ENCODE results near the gene CPT1B. TPM values are rescaled to one million over a fixed set of nuclear protein-coding genes. Genes with fewer than 3 reads are reported as not detected.
"Not testable (repeated sequence)": the region's sequence is repeated elsewhere in the genome, so short reads cannot be mapped to it uniquely, and the experiment has no call there.

CPT1B gene
- total RNA-seq, 1 donor from 2014 or later = 12.7 TPM

- DNase-seq (no peak), ATAC-seq (no peak)
- TF ChIP-seq CTCF (IDR thresholded peaks at IDR 0.05) = no peak
- no peaks in the 10 kb centered on the region for H3K36me3 ChIP-seq
- intact Hi-C loops (cut with DNase I) = no loop called here
- H3K27ac ChIP-seq = no peak overlapping the region
- H3K4me3 ChIP-seq = no peak overlapping the region
- H3K4me1 ChIP-seq = no peaks in the 10 kb centered on the region
- H3K27me3 ChIP-seq = peaks cover 8% of the 10 kb centered on the region
- H3K9me3 ChIP-seq = no peaks in the 10 kb centered on the region
These were observed 31.8 kb upstream of the CPT1B start for GRCh38 chr22:50610041-50610451.

GRCh38 chr22:50609599-50609998 lies 31.4 kb upstream of the CPT1B start:
- no peak overlapping the region for H3K4me3 ChIP-seq
- no peak for ATAC-seq
- H3K4me1 ChIP-seq = no peaks in the 10 kb centered on the region
- no peak overlapping the region for H3K27ac ChIP-seq
- intact Hi-C loops (cut with DNase I) = no loop called here
- no peak for TF ChIP-seq CTCF (IDR thresholded peaks at IDR 0.05)
- H3K27me3 ChIP-seq = peaks cover 13% of the 10 kb centered on the region
- no peaks in the 10 kb centered on the region for H3K9me3 ChIP-seq
- no peaks in the 10 kb centered on the region for H3K36me3 ChIP-seq
- no peak for DNase-seq

- intact Hi-C loops (cut with DNase I) = no loop called here
- TF ChIP-seq CTCF (IDR thresholded peaks at IDR 0.05) = no peak
- DNase-seq (no peak), ATAC-seq (no peak)
- H3K36me3 ChIP-seq = no peaks in the 10 kb centered on the region
- H3K4me1 ChIP-seq = no peaks in the 10 kb centered on the region
- H3K27me3 ChIP-seq = peaks cover 16% of the 10 kb centered on the region
- no peaks in the 10 kb centered on the region for H3K9me3 ChIP-seq
- H3K4me3 ChIP-seq = no peak overlapping the region
- no peak overlapping the region for H3K27ac ChIP-seq
These were observed 30.8 kb upstream of the CPT1B start for GRCh38 chr22:50608996-50609395.

GRCh38 chr22:50608058-50608840 lies 30.0 kb upstream of the CPT1B start:
- ATAC-seq; intact Hi-C loops (cut with DNase I); H3K36me3 ChIP-seq; H3K9me3 ChIP-seq; H3K27ac ChIP-seq; H3K4me1 ChIP-seq; DNase-seq; H3K4me3 ChIP-seq: not testable (repeated sequence)
- H3K27me3 ChIP-seq = peaks cover 24% of the 10 kb centered on the region

- H3K9me3 ChIP-seq = no peaks in the 10 kb centered on the region
- no peaks in the 10 kb centered on the region for H3K4me1 ChIP-seq
- intact Hi-C loops (cut with DNase I) = no loop called here
- peaks cover 30% of the 10 kb centered on the region for H3K27me3 ChIP-seq
- H3K27ac ChIP-seq = no peak overlapping the region
- ATAC-seq = no peak
- H3K4me3 ChIP-seq = no peak overlapping the region
- no peak for DNase-seq
- H3K36me3 ChIP-seq = no peaks in the 10 kb centered on the region
- TF ChIP-seq CTCF (IDR thresholded peaks at IDR 0.05) = no peak
These were observed 29.4 kb upstream of the CPT1B start for GRCh38 chr22:50607659-50608020.

GRCh38 chr22:50606946-50607658 lies 28.9 kb upstream of the CPT1B start:
- no peaks in the 10 kb centered on the region for H3K9me3 ChIP-seq
- H3K36me3 ChIP-seq = no peaks in the 10 kb centered on the region
- intact Hi-C loops (cut with DNase I) = no loop called here
- ATAC-seq (no peak), DNase-seq (no peak)
- no peak for TF ChIP-seq CTCF (IDR thresholded peaks at IDR 0.05)
- H3K4me1 ChIP-seq = no peaks in the 10 kb centered on the region
- no peak overlapping the region for H3K27ac ChIP-seq
- no peak overlapping the region for H3K4me3 ChIP-seq
- peaks cover 34% of the 10 kb centered on the region for H3K27me3 ChIP-seq
